IPS-18a (cell line): ENCODE data around the gene MRAP.
A peak's percentile ranks its signal among the peaks of the same experiment; 100 is the strongest.
"Not testable (repeated sequence)": the region's sequence is repeated elsewhere in the genome, so short reads cannot be mapped to it uniquely, and the experiment has no call there.

Experiments used
- H3K27ac ChIP-seq: one replicate; pipeline ENCODE4 v1.5.1; 2013; ENCODE audit warnings: low read length
- H3K27me3 ChIP-seq: one replicate; pipeline ENCODE4 v1.6.1; 2013; ENCODE audit warnings: mild to moderate bottlenecking, low read length; ENCODE audit not compliant: control insufficient read depth, insufficient read depth
- H3K36me3 ChIP-seq: one replicate; pipeline ENCODE4 v1.6.1; 2013; ENCODE audit warnings: low read depth, low read length; ENCODE audit not compliant: control insufficient read depth
- H3K4me1 ChIP-seq: one replicate; pipeline ENCODE4 v1.6.1; 2013; ENCODE audit warnings: low read depth, low read length; ENCODE audit not compliant: control insufficient read depth
- H3K4me3 ChIP-seq: one replicate; pipeline ENCODE4 v1.5.1; 2013; ENCODE audit warnings: low read length
- H3K9ac ChIP-seq: one replicate; pipeline ENCODE4 v1.6.1; 2013; ENCODE audit warnings: mild to moderate bottlenecking, low read length, moderate library complexity
- H3K9me3 ChIP-seq: one replicate; pipeline ENCODE4 v1.6.1; 2013; ENCODE audit warnings: low read depth, low read length; ENCODE audit not compliant: control insufficient read depth

The MRAP gene

GRCh38 chr21:32301596-32301995 lies 2.9 kb downstream of the MRAP start:
- H3K4me3 ChIP-seq = no peak overlapping the region
- H3K27ac ChIP-seq = no peak overlapping the region
- H3K4me1 ChIP-seq = peaks cover 4% of the 10 kb centered on the region
- H3K27me3 ChIP-seq = no peaks in the 10 kb centered on the region
- H3K36me3 ChIP-seq = no peaks in the 10 kb centered on the region
- H3K9ac ChIP-seq = no peak overlapping the region
- H3K9me3 ChIP-seq = no peaks in the 10 kb centered on the region

- H3K9me3 ChIP-seq = no peaks in the 10 kb centered on the region
- H3K9ac ChIP-seq = no peak overlapping the region
- no peaks in the 10 kb centered on the region for H3K27me3 ChIP-seq
- H3K27ac ChIP-seq = no peak overlapping the region
- H3K36me3 ChIP-seq = no peaks in the 10 kb centered on the region
- H3K4me3 ChIP-seq = no peak overlapping the region
- peaks cover 7% of the 10 kb centered on the region for H3K4me1 ChIP-seq
Observed at GRCh38 chr21:32302560-32302959, 3.9 kb downstream of the MRAP start.

GRCh38 chr21:32303385-32303784 lies 4.7 kb downstream of the MRAP start:
- H3K4me3 ChIP-seq = no peak overlapping the region
- no peaks in the 10 kb centered on the region for H3K36me3 ChIP-seq
- H3K9me3 ChIP-seq = no peaks in the 10 kb centered on the region
- H3K4me1 ChIP-seq = peaks cover 7% of the 10 kb centered on the region
- H3K27me3 ChIP-seq = no peaks in the 10 kb centered on the region
- no peak overlapping the region for H3K27ac ChIP-seq
- H3K9ac ChIP-seq = no peak overlapping the region

GRCh38 chr21:32304998-32305397 lies 6.3 kb downstream of the MRAP start:
- Histone ChIP-seq H3K4me1 (peaks cover 7% of the 10 kb centered on the region), H3K36me3 (no peaks in the 10 kb centered on the region), H3K27me3 (no peaks in the 10 kb centered on the region), H3K4me3 (no peak overlapping the region), H3K9me3 (no peaks in the 10 kb centered on the region), H3K9ac (no peak overlapping the region), H3K27ac (no peak overlapping the region)

- Histone ChIP-seq H3K4me3 (no peak overlapping the region), H3K36me3 (no peaks in the 10 kb centered on the region), H3K27me3 (no peaks in the 10 kb centered on the region), H3K9me3 (no peaks in the 10 kb centered on the region), H3K27ac (peak overlapping the region; percentile 54), H3K4me1 (peaks cover 7% of the 10 kb centered on the region), H3K9ac (no peak overlapping the region)
Observed at GRCh38 chr21:32306021-32306780, 7.5 kb downstream of the MRAP start.

- Histone ChIP-seq H3K4me1 (peaks cover 7% of the 10 kb centered on the region), H3K9ac (no peak overlapping the region), H3K4me3 (no peak overlapping the region), H3K27me3 (no peaks in the 10 kb centered on the region), H3K36me3 (peaks cover 8% of the 10 kb centered on the region), H3K9me3 (no peaks in the 10 kb centered on the region), H3K27ac (no peak overlapping the region)
Observed at GRCh38 chr21:32307706-32308105, 9.1 kb downstream of the MRAP start.

- Histone ChIP-seq H3K27me3 (no peaks in the 10 kb centered on the region), H3K9ac (no peak overlapping the region), H3K4me3 (no peak overlapping the region), H3K36me3 (peaks cover 8% of the 10 kb centered on the region), H3K27ac (no peak overlapping the region), H3K4me1 (peaks cover 7% of the 10 kb centered on the region), H3K9me3 (no peaks in the 10 kb centered on the region)
Observed at GRCh38 chr21:32308696-32309095, 10.0 kb downstream of the MRAP start.

GRCh38 chr21:32309906-32310460 lies 11.3 kb downstream of the MRAP start:
- H3K27ac ChIP-seq = no peak overlapping the region
- H3K9me3 ChIP-seq = no peaks in the 10 kb centered on the region
- H3K4me1 ChIP-seq = peaks cover 7% of the 10 kb centered on the region
- no peak overlapping the region for H3K9ac ChIP-seq
- H3K27me3 ChIP-seq = no peaks in the 10 kb centered on the region
- H3K4me3 ChIP-seq = no peak overlapping the region
- peaks cover 17% of the 10 kb centered on the region for H3K36me3 ChIP-seq

- H3K36me3 ChIP-seq = peaks cover 19% of the 10 kb centered on the region
- H3K9me3 ChIP-seq, H3K4me1 ChIP-seq, H3K4me3 ChIP-seq, H3K27me3 ChIP-seq, H3K9ac ChIP-seq, H3K27ac ChIP-seq: not testable (repeated sequence)
Observed at GRCh38 chr21:32310976-32311375, 12.3 kb downstream of the MRAP start.

- H3K27me3 ChIP-seq = no peaks in the 10 kb centered on the region
- peaks cover 25% of the 10 kb centered on the region for H3K36me3 ChIP-seq
- no peak overlapping the region for H3K4me3 ChIP-seq
- no peak overlapping the region for H3K9ac ChIP-seq
- peaks cover 3% of the 10 kb centered on the region for H3K4me1 ChIP-seq
- no peaks in the 10 kb centered on the region for H3K9me3 ChIP-seq
- no peak overlapping the region for H3K27ac ChIP-seq
Observed at GRCh38 chr21:32311621-32312020, 13.0 kb downstream of the MRAP start.

- H3K27me3 ChIP-seq = no peaks in the 10 kb centered on the region
- H3K36me3 ChIP-seq = peaks cover 32% of the 10 kb centered on the region
- no peak overlapping the region for H3K27ac ChIP-seq
- H3K9ac ChIP-seq = no peak overlapping the region
- no peak overlapping the region for H3K4me3 ChIP-seq
- H3K4me1 ChIP-seq = no peaks in the 10 kb centered on the region
- no peaks in the 10 kb centered on the region for H3K9me3 ChIP-seq
Observed at GRCh38 chr21:32312326-32312725, 13.7 kb downstream of the MRAP start.

GRCh38 chr21:32312976-32313375 lies 14.3 kb downstream of the MRAP start:
- no peak overlapping the region for H3K4me3 ChIP-seq
- no peak overlapping the region for H3K27ac ChIP-seq
- H3K9me3 ChIP-seq = no peaks in the 10 kb centered on the region
- H3K36me3 ChIP-seq = peaks cover 39% of the 10 kb centered on the region
- no peaks in the 10 kb centered on the region for H3K4me1 ChIP-seq
- no peak overlapping the region for H3K9ac ChIP-seq
- no peaks in the 10 kb centered on the region for H3K27me3 ChIP-seq
